ENCODE results near the gene NEURL2.

NEURL2 gene

GRCh38 chr20:45896641-45897161 is 5.7 kb upstream of the NEURL2 start:
- no peak for FAIRE-seq
- no peak for TF ChIP-seq CTCF (IDR thresholded peaks at IDR 0.05; ENCODE audit: insufficient read depth, missing control alignments)
- no peak for DNase-seq (ENCODE audit: insufficient read length, low spot score)

DNA sequence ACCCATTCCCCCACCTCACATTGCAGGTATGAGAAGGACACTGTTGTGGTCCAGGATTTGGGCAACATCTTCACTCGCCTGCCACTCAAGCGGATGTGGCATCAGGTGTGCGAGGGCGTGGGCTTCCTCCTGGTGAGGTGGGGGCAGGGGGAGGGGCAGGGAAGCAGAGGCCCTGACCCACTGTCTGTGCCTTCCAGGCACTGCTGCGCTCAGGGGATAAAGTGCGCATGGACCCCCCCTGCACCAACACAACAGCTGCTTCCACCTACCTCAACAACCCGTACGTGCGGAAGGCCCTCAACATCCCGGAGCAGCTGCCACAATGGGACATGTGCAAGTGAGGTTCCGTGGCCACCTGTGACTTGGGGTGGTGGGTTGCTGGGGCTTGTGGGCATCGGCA is 3.8 kb upstream of the NEURL2 start:
- FAIRE-seq, result no peak

DNA sequence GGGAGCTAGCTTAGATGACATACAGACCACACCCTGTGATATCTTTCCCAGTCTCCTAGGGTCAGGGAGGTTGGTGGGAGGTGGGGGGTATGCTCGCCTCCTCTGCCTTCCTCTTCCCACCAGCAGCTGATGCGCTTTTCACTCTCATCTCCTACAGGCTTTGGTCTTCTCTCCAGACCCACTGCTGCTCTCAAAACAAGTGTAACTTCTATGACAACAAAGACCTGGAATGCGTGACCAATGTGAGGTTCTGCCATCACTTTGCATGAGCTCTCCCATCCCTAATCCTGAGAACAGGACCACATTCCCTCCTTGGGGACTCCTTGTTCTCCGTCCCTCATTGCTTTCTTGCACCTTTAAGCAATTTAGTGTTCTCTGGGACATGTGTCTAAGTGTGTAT is 2.8 kb upstream of the NEURL2 start:
- DNase-seq (ENCODE audit: insufficient read length, low spot score) (no peak), FAIRE-seq (no peak)
- no peak for TF ChIP-seq CTCF (IDR thresholded peaks at IDR 0.05; ENCODE audit: insufficient read depth, missing control alignments)

More for the DNA sequence above, 3.8 kb upstream of the NEURL2 start:
- TF ChIP-seq CTCF (IDR thresholded peaks at IDR 0.05; ENCODE audit: insufficient read depth, missing control alignments), result no peak
- DNase-seq (ENCODE audit: insufficient read length, low spot score), result no peak

- TF ChIP-seq CTCF (IDR thresholded peaks at IDR 0.05; ENCODE audit: insufficient read depth, missing control alignments), result no peak
- DNase-seq (ENCODE audit: insufficient read length, low spot score) (no peak), FAIRE-seq (no peak)
These were observed 2.0 kb upstream of the NEURL2 start for GRCh38 chr20:45892828-45893500.

- FAIRE-seq (no peak), DNase-seq (ENCODE audit: insufficient read length, low spot score) (no peak)
- TF ChIP-seq CTCF (IDR thresholded peaks at IDR 0.05; ENCODE audit: insufficient read depth, missing control alignments), result no peak
These were observed 1.2 kb upstream of the NEURL2 start for GRCh38 chr20:45892049-45892825.

GRCh38 chr20:45890077-45890984 is 677 bp downstream of the NEURL2 start:
- FAIRE-seq, result no peak
- DNase-seq (ENCODE audit: insufficient read length, low spot score), result peak; percentile 85
- peak; percentile 67 for TF ChIP-seq CTCF (IDR thresholded peaks at IDR 0.05; ENCODE audit: insufficient read depth, missing control alignments)

Data from D721Med (cell line).